GM19395 (cell line): ENCODE results near the gene WFIKKN1.
A peak's percentile ranks its signal among the peaks of the same experiment; 100 is the strongest.

ENCODE experiments used
- ATAC-seq: cut with Tn5 transposase; IDR thresholded peaks from one replicate; pipeline ENCODE4 v1.9.1; 2021; ENCODE audit warnings: mild to moderate bottlenecking, moderate library complexity; ENCODE audit not compliant: unreplicated experiment

The WFIKKN1 gene

DNA sequence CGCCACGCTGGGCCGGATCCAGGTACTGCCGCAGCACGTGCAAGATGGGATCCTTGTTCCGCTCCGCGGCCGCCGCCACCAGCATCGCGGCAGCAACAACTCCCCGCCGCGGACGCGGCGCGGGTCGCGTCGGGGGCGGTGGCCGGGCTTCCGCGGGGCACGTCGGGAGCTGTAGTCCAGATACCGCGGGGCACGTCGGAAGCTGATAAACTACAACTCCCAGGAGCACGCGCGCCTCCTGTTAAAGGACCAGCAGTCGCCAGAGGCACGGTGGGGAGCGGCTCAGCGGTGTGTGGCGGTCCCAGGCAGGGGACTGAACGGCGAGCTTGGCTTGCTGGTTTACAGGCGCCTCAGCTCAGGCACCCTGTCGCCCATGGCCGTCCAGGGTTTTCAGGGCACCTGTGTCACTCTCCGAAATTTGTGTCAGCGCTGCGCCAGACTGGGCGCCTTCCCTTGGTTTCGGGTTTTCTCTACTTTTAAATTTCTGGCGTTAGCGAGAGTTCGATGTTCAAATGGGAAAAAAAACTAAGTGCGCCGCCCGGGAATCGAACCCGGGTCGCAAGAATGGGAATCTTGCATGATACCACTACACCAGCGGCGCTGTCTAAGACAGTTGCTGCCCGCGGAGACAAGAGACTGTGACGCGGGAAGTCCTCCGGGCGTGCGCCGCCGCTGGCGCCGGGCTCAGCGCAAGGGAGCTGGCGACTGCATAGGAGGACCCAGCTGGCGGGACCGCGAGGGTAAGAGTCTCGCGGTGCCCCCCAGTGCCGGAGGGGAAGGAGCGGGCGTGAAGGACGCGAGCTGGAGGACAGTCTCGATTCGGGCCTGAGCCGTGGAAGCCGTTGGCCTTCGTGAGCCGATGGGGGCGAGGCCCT, 5.7 kb downstream of the WFIKKN1 start, which contains the start of gene METTL26:
TSS of gene METTL26 (minus strand) at position 100 of the 875 bp plus-strand sequence. CDS start at position 85, 15 bp downstream.
- peak; percentile 73 for ATAC-seq

DNA sequence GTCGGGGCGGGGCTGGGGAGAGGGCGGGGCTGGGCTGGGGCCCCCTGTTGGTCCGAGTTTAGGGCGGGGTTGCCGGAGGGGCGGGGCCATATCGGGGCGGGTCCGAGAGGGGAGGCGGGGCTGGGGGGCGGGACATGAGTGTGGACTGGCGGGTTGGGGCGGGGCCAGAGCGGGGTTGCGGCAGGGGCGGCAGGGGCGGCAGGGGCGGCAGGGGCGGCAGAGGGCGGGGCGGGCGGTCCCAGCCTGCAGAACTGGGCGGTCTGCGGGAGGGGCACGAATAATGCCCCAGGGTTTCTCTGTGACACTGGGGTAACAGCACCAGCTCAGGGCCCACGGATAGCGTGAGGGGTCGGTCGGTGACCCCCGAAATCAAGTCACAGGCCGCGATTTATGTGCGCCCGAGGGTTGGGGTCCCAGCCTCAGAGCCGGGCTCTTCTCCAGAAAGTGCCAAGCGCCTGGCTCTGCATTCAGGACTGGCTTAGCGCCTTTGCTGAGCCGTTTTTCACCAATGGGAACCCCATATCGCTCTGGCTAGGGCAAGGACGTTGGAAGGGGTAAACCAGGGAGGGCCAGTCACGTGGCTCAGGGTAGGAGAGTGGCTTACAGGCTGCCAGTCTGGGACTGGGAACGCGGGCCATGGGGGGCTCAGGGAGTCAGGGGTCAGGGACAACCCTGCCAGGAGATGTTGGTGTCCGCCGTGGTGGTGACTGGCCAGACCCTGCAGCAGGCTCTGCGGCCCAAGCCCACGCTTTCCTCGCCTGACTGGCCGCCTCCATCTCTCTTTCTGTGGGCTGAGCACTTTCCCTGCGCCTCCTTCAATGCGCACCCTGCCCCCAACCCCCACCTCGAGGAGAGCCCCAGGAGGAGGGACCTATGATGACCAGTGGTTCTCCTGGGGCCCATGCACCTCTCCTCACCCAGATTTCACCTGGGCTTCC, 6.6 kb downstream of the WFIKKN1 start:
- ATAC-seq = no peak

DNA sequence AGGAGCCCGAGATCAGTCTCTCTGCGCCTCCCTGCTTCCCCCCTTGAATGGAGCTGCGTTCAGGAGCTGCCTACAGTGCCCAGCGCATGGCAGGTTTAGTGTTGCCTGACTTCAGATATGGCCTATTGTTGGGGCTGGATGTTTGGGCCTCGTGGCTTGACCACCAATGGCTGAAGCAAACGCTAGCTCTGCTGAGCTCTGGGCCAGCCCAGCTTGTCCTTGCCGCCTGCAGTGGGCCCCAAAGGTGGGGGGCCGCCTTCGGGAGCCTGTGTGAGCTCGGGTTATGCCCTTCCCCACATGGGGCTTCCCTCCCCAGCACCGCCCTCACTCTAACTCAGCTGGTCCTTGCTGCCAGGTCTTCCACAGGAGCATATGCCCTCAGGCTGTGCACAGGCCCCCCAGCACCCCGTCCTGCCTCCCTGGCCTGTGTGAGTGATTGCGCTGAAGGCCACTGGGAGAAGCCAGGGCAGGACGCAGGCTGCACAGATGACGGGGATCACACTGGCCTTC, 7.3 kb downstream of the WFIKKN1 start:
- no peak for ATAC-seq

DNA sequence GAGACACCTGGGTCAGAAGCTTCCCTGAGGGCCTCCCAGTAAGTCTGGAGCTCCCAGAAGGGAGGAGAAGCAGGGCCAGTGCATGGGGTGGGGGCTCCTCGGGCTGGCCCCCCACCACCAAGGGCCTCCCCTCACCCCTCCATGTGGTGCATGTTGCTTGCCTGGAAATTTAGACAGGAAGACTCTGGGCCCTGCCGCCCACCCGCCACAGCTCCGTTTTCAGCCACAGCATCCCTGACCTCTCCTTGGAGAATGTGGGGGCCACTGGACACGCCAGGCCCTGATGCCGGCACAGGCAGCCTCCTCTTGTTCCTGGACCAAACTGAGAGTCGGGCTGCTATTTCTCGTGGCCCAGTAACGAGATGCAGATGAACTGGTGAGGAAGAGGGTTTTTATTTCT, 8.1 kb downstream of the WFIKKN1 start:
- ATAC-seq = no peak

DNA sequence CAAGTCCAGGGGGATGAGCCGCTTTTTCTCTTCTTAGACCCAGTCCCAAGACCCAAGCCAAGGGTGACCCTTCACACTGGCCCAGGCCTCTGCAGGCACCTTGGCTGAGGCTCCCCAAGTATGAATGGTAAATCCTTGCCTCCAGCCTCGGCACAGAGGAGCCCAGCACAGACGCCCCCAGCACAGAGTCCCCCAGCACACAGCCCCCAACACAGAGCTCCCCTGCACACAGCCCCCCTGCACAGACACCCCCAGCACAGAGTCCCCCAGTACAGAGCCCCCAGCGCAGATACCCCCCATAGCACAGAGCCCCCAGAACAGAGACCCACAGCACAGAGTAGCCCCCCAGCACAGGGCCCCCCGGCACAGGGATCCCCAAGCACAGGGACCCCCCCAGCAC, 9.8 kb downstream of the WFIKKN1 start:
- no peak for ATAC-seq

DNA sequence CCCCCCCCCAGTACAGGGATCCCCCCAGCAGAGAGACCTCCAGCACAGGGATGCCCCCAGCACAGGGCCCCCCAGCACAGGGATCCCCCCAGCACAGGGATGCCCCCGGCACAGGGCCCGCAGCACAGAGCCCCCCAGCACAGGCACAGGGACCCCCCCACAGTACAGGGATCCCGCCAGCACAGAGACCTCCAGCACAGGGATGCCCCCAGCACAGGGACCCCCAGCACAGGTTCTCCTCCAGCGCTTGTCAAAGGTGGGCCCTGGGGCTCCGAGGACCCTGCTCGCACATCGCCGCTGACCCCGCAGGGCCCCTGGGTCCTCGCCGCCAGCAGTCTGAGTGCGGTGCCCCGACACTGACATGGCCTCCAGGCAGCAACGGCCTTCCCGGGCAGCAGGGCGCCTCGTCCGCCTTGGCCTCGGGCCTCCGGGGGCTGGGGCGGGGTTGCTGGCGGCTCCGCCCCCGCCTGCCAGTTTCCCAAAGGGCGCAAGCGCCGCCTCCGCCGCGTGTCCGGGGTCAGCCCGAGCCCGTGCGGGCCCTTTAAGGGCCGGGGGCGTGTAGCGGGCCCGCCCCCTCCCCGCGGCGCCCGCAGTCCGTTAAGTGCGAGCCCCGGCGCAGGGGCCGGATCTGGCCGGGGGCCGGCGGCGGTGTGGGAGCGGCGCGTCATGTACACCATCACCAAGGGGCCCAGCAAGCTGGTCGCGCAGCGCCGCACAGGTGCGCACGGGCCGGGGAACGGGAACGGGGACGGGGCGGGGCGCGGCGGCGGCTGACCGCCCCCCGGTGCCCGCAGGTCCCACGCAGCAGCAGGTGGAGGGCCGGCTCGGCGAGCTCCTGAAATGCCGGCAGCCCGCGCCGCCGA, 10.8 kb downstream of the WFIKKN1 start, which contains the start of gene MCRIP2:
TSS of gene MCRIP2 (plus strand) at position 503 of the 863 bp plus-strand sequence. CDS start at position 667, 164 bp downstream.
- ATAC-seq = peak; percentile 41

DNA sequence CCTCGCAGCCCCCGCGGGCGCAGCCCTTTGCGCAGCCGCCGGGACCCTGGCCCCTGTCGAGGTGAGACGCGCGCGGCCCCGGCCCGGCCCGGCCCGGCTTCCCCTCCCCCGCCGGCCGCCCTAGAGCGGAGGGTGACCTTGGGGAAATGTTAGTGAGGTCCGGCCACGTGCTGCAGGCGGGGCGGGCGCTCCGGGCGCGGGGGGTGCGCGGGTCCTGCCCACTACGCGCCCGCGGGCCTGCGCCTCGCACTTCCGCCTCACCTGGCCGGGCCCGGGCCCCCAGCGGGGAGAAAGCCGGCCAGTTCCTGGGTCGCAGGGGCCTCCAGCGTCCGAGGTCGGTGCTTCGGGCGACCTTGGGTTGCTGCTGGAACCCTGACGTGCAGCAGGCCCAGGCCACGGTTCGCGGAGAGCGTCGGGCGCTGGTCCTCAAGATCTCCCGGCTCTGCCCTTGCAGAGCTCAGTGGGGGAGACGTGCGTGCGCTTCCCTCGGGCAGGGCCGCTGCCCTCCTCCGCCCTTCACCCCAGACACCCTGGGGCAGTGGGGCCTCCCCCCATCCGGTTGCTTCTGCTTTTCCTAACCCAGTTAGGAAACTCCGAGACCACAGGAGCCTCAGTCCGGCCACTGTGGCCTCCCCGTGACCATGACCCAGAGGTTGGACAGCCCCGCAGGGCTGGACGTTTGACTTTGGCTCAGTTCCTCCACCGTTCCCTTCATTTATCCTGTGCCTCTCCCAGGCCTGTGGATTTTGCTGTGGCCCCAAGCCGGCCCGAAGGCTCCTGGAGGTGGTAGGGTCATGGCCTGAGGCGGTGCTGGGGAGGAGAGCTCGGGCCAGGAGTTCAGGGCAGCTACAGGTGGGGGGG, 11.6 kb downstream of the WFIKKN1 start:
- ATAC-seq = peak; percentile 35

DNA sequence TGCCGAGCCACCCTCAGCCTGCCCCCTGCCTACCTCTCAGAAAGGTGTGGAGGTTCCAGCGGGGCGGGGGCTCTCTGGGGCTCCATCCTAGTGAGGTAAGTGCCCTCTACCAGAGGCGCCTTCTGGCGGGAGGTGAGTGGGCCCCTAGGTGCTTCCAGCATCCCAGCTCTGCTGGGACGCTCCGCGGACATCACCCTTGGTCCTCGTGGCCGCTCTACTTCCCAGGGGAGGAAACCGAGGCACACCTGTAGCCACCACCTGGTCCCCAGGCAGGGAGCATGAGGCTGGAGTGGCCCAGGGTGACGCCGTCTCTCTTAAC, 12.2 kb downstream of the WFIKKN1 start:
- ATAC-seq = no peak

DNA sequence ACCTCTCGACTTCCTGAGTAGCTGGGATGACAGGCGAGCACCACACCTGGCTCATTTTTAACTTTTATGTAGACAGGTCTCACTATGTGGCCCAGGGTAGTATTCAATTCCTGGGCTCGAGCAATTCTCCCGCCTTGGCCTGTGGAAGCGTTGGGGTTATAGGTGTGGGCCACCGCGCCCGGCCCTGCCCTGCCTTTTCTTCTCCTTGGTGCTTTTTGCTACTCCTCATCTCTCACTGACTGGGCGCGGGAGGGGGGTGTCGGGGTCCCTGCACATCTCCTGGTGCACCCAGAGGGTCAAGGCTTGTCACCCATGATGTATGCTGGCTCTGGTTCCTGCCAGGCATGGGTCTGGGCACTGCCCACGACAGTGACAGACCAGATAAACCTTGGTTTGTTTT, 13.8 kb downstream of the WFIKKN1 start:
- ATAC-seq = no peak

DNA sequence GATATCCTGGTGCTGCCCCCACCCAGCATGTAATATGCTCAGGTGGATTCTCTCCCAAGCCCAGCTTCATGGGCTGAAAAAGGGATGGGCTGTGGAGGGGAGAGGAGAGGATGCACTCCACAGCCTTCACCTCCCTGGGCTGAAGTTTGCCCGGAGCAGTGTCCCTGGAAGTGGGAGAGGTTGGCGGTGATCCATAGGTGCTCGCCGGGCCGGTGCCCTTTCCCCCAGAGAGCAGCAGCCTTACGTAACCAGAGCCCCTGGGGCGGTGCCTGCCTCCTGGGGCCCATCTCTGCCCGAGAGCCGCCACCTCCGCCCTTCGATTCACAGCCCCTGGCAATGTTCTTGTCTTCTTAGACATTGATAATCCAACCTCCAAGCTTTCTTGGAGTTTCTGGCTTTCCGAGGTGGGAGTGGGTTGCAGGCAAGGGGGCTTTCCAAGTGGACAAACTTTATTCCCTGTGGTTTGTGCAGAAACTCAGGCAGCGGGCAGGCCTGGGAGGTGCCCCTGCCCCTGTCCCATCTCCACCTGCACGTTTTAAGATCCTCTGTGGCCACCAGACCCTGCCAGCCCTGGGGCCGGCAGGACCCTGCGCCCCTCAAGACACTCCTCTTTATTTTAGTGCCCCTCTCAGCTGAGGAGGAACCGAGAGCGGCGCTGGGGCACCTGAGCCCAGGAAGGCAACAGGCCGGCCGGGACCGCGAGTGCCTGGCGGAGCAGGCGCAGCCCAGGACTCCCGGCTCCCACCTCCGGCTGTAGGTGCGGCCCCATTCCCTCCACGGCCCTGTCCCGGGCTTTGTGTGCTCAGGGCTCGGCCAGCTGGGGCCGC, 15.3 kb downstream of the WFIKKN1 start:
- no peak for ATAC-seq

DNA sequence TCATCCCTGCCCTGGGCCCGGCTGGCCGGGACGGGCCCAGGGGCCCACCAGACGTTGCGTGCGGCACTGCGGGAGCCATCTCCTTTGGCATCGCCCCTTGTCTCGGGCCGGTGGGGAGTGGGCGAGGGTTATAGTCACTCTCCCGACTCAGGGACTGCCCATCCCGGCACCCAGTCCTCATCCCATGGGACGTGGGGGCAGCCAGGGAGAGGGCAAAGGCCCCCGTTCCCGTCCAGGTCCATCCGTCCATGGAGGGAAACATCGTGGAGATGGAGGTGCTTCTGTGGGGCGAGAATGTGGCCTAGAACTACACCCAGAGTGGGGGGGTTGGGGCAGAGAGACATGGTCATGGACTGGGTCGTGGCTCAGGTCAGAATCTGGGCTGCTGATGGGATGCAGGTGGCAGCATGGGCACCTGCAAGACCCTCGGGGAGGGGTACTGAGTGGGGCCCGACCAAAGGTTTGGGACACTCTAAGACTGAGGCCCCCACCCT, 15.9 kb downstream of the WFIKKN1 start:
- no peak for ATAC-seq

DNA sequence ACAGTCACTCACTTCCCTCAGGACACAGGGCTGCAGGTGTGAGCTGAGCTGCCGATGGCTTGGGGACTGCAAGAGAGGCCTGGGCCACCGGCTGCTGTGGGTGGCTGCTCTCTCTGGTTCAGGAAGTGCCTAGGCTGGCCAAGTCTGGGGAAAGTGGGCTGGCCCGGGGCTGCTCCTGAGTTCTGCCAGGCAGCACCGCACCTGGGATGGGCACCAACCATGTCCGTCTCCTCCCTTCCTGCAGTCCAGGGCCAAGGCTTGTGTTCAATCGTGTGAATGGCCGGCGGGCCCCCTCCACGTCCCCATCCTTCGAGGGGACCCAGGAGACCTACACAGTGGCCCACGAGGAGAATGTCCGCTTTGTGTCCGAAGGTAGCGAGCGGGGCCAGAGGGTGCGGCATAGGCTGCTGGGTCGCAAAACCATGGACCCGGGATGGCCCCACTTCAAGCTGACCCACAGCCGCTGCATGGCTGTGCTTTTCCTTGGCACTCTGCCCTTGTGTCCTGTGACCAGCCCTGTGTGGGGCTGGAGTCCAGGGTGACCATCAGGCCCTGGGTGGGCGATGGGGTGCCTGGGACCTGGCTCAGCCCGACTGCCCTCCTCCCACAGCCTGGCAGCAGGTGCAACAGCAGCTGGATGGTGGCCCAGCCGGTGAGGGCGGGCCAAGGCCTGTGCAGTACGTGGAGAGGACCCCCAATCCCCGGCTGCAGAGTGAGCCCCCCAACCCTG, 16.6 kb downstream of the WFIKKN1 start:
- ATAC-seq = no peak

DNA sequence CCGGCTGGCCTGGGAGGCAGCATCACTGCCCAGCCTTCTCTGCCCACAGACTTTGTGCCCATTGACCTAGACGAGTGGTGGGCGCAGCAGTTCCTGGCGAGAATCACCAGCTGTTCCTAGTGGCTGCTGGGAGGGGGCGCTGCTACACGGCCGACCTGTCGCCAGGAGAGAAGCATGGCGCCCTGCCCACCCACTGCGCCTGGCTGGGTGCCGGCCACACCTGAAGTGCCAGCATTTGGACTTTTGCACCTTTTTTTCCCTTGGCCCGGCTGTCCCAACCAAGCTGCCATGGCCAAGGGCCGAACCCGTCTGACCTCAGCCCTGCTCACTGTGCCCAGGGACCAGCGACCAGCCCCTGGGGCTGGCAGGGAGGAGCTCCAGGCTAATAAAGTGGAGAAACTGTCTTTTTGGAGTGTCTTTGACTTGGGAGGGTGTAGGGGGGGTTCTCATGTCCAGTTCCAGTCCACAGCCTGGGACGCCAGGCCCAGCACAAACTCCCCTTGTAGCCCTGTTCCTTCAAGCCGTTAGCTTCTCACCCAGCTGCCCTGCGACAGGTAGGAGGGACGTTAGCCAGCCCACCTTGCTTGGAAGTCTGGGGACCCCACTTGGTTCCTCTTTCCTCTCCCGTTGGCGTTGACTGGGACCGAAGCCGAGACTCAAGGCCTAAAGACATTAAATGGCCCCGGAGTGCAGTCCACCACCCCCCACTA, 17.4 kb downstream of the WFIKKN1 start:
- ATAC-seq = no peak

DNA sequence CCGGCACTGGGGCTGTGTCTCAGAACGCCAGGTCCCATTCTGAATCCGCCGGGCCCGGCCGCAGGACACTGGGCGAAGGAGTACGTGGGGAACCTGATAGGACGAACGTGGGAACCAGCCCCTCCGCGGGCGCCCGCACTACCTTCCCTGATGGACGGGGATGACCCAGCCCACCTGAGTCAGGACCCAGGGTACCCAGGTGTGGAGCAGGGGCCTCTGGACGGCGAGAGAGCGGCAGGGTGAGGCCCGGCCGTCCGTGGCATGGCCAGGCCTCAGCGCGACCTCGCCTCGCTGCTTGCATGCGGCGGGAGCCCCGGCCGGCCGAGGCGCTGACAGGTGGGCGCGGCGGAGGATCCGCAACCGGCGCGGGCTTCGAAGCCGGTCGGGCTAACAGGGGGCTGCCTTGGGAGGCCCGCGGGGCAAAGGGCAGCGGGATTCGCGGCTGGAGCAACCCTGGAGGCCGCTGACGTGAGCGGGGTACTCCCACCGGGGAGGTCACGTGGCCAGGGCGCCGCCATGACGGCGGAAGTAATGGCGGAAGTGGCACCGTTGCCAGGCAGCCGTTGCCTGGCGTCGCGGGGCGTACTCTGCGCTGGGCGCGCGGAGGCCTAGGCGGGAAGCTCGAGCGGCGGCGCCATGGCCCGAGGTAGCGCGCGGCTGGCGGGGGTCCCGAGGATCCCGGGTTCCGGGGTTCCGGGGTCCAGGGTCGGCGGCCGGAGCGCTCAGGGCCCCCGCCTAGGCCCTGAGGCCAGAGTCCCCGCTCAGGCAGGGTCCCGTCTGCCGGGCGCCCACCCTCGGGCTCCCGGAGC, 18.2 kb downstream of the WFIKKN1 start, which contains the start of gene WDR90:
TSS of gene WDR90 (plus strand) at position 585 of the 809 bp plus-strand sequence. CDS start at position 637, 52 bp downstream.
- peak; percentile 75 for ATAC-seq

DNA sequence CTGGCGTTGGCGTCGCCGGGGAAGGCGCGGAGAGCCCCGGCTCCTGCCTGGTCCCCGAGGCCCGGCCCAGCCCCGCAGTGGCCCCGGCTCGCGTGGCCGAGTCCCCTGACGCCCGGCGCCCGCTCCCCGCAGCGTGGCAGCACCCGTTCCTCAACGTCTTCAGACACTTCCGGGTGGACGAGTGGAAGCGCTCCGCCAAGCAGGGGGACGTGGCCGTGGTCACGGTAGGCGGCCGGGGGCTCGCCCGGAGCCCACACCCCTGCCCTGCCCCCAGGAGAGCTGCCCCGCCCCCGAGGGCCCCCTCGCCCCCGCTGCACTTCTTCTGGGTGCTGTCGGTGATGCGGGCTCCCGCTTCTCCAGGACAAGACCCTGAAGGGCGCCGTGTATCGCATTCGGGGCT, 18.8 kb downstream of the WFIKKN1 start:
- ATAC-seq = no peak

DNA sequence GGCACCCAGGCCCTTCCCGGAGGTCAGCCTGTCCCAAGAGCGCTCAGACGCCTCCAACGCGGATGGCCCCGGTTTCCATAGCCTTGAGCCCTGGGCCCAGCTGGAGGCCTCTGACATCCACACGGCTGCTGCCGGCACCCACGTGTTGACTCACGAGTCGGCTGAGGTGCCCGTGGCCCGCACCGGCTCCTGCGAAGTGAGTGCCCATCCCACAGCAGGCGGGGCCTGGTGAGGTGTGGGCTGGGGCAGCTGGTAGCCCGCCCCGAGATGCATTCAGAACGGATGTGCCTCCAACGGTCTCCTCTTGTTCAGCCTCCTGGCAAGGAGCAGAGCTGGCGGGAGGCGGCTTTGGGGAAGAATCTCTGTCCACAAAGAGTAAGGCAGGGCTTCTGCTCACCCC, 21.1 kb downstream of the WFIKKN1 start:
- ATAC-seq = no peak
